ENCODE measurements around the gene PRPS1L1. TPM values are rescaled to one million over a fixed set of nuclear protein-coding genes. Genes with fewer than 3 reads are reported as not detected.

The PRPS1L1 gene
- total and polyA plus RNA-seq, 2 experiments from 2014 or later: not detected

GRCh38 chr7:17996442-17997223, 31.0 kb downstream of the PRPS1L1 start (continued):
- TF ChIP-seq ZNF462 (CRISPR knock-in tag; IDR thresholded peaks at IDR 0.05) (no peak), EZH2 (IDR thresholded peaks at IDR 0.05; ENCODE audit: low read depth, unreplicated experiment) (no peak), CREB1 (CRISPR knock-in tag; IDR thresholded peaks at IDR 0.05; ENCODE audit: low read depth) (no peak), STAT1 (IDR thresholded peaks at IDR 0.05; ENCODE audit: unreplicated experiment) (no peak), ZNF114 (CRISPR knock-in tag; IDR thresholded peaks at IDR 0.05) (no peak)

- no peaks in the 10 kb centered on the region for H3K9me2 ChIP-seq (ENCODE audit: insufficient read depth)
- Mint-ChIP-seq H3K27me3 (ENCODE audit: insufficient read depth, low read depth, poor library complexity) (peaks cover 5% of the 10 kb centered on the region), H3K4me1 (peaks cover 10% of the 10 kb centered on the region; the same call in 2 of the 3 replicates), H3K27ac (no peak overlapping the region), H3K4me3 (no peak overlapping the region), H3K36me3 (ENCODE audit: low read depth) (peaks cover 2% of the 10 kb centered on the region; the same call in 1 of the 3 replicates), H3K9me3 (peaks cover 17% of the 10 kb centered on the region; the same call in 2 of the 3 replicates)
- no peak overlapping the region for H3K4me2 ChIP-seq
- no peaks in the 10 kb centered on the region for H3K36me3 ChIP-seq (ENCODE audit: insufficient read depth)
- no peaks in the 10 kb centered on the region for H3F3A ChIP-seq (replicated peaks; ENCODE audit: low read depth)
- no peak overlapping the region for H3K4me3 ChIP-seq
- no peaks in the 10 kb centered on the region for H4K20me1 ChIP-seq (replicated peaks; ENCODE audit: insufficient read depth)
- DNase-seq (ENCODE audit: low spot score): no peak
- no peaks in the 10 kb centered on the region for H3K79me2 ChIP-seq (replicated peaks; ENCODE audit: insufficient read depth)
- H3K27ac ChIP-seq (ENCODE audit: low read depth): no peak overlapping the region
- H3K4me1 ChIP-seq (ENCODE audit: insufficient read depth): no peaks in the 10 kb centered on the region; the same call in 1 of the 2 replicates
- ATAC-seq: no peak
- no peak overlapping the region for H2AFZ ChIP-seq
- no peaks in the 10 kb centered on the region for H3K27me3 ChIP-seq (ENCODE audit: insufficient read depth)
- TF ChIP-seq JUNB (IDR thresholded peaks at IDR 0.05; ENCODE audit: unreplicated experiment) (no peak), NANOG (IDR thresholded peaks at IDR 0.05; ENCODE audit: borderline replicate concordance) (no peak), ZNF114 (CRISPR knock-in tag; IDR thresholded peaks at IDR 0.05) (no peak), CREB1 (CRISPR knock-in tag; IDR thresholded peaks at IDR 0.05; ENCODE audit: low read depth) (no peak), CTCF (conservative IDR thresholded peaks at IDR 0.05; ENCODE audit: low read depth in 2 of 2) (no peak)
Observed at GRCh38 chr7:17996040-17996439, 31.6 kb downstream of the PRPS1L1 start.
